HCT116 (cell line): ENCODE data around the gene DRAXIN. TPM values are rescaled to one million over a fixed set of nuclear protein-coding genes. Genes with fewer than 3 reads are reported as not detected.

ENCODE experiments used
- ATAC-seq: fragments of 200-7000 bp; cut with Tn5 transposase; 2 replicates; pipeline ENCODE4 v1.9.1; 2020; ENCODE audit warnings: mild to moderate bottlenecking, moderate library complexity
- BruUV-seq: library from RNA; stranded (reverse); fragments of 400-500 nt; replicated peaks from 2 replicates; lab custom pipeline; 2021; lab: Mats Ljungman, UMichigan
- CTCF ChIA-PET: fragments of 300-600 bp; sonication (Branson Sonifier 250); formaldehyde crosslinking; loops from one replicate; lab custom pipeline; 2021; ENCODE audit warnings: antibody characterized with exemption; lab: Charles Lee
- POLR2A ChIA-PET: fragments of 300-600, 350-600 bp; sonication (Branson Sonifier 250); formaldehyde crosslinking; loops from one replicate; lab custom pipeline; 2021; ENCODE audit warnings: antibody characterized with exemption; lab: Charles Lee
- RAD21 ChIA-PET, 2 experiments: fragments of 300-600 bp; sonication (Branson Sonifier 250); formaldehyde crosslinking; loops; one replicate each; lab custom pipeline; 2023; ENCODE audit warnings: low total read pairs in 2 of 2; ENCODE audit not compliant: uncharacterized antibody in 2 of 2, unreplicated experiment in 2 of 2, low non-redundant PET in 1 of 2; lab: Charles Lee
- DNase-seq: peaks from one replicate; pipeline ENCODE4 v3.0.0-alpha.2; 2010; ENCODE audit warnings: low read depth, low spot score
- H2AFZ ChIP-seq: fragments of 200-600 bp; shearing (Covaris generic), sonication (generic); 2 replicates; pipeline ENCODE4 v1.6.1; 2017; ENCODE audit warnings: low read depth, mixed run types, mixed read lengths, antibody characterized with exemption, low read length; ENCODE audit not compliant: poor library complexity, severe bottlenecking
- H3K27ac ChIP-seq: 2 replicates; pipeline ENCODE4 v1.5.1; 2012; ENCODE audit warnings: low read depth, low read length
- H3K27me3 ChIP-seq: fragments of 200-600 bp; sonication (generic); 2 replicates; pipeline ENCODE4 v1.6.1; 2016; ENCODE audit warnings: mixed run types, low read length, mixed read lengths; ENCODE audit not compliant: insufficient read depth
- H3K36me3 ChIP-seq, 2 experiments: fragments of 200-500 bp in 1 of 2; fragments of 200-600 bp in 1 of 2; sonication (Bioruptor generic) in 1 of 2; sonication (generic) in 1 of 2; 2 replicates each; pipeline versions ENCODE4 v1.5.1 to v1.6.1; 2014 to 2016; ENCODE audit warnings: low read length in 2 of 2, inconsistent platforms in 1 of 2, mixed read lengths in 1 of 2, mixed run types in 1 of 2; ENCODE audit not compliant: insufficient read depth in 2 of 2, control insufficient read depth in 1 of 2
- H3K4me1 ChIP-seq, 2 experiments: fragments of 200-600 bp in 1 of 2; sonication (generic) in 1 of 2; 2 replicates each; pipeline versions ENCODE4 v1.5.1 to v1.6.1; 2012 to 2017; ENCODE audit warnings: low read length in 2 of 2, inconsistent platforms in 1 of 2, mild to moderate bottlenecking in 1 of 2, mixed read lengths in 1 of 2, mixed run types in 1 of 2, moderate library complexity in 1 of 2; ENCODE audit not compliant: insufficient read depth in 2 of 2, control insufficient read depth in 1 of 2
- H3K4me2 ChIP-seq: fragments of 200-600 bp; sonication (generic); 2 replicates; pipeline ENCODE4 v1.6.1; 2017; ENCODE audit warnings: mixed run types, low read length, mixed read lengths
- H3K4me3 ChIP-seq, 2 experiments: fragments of 200-600 bp in 1 of 2; sonication (generic) in 1 of 2; replicated peaks in 1 of 2; 2 replicates each; pipeline ENCODE4 v1.5.1; 2011 to 2016; ENCODE audit warnings: low read length in 2 of 2, control low read depth in 1 of 2, low read depth in 1 of 2, mild to moderate bottlenecking in 1 of 2, mixed read lengths in 1 of 2, mixed run types in 1 of 2
- H3K79me2 ChIP-seq: fragments of 200-600 bp; sonication (generic); 2 replicates; pipeline ENCODE4 v1.6.1; 2017; ENCODE audit warnings: mild to moderate bottlenecking, mixed run types, low read length, moderate library complexity, mixed read lengths; ENCODE audit not compliant: insufficient read depth
- H3K9ac ChIP-seq: fragments of 200-600 bp; sonication (generic); 2 replicates; pipeline ENCODE4 v1.6.1; 2016; ENCODE audit warnings: low read length, mixed read lengths
- H3K9me2 ChIP-seq: fragments of 200-600 bp; sonication (generic), shearing (Covaris generic); 2 replicates; pipeline ENCODE4 v1.6.1; 2017; ENCODE audit warnings: mixed run types, mild to moderate bottlenecking, moderate library complexity; ENCODE audit not compliant: insufficient read depth
- H3K9me3 ChIP-seq, 2 experiments: fragments of 200-500 bp in 1 of 2; fragments of 200-600 bp in 1 of 2; sonication (Bioruptor generic) in 1 of 2; sonication (generic) in 1 of 2; 2 replicates each; pipeline ENCODE4 v1.6.1; 2014 to 2017; ENCODE audit warnings: low read length in 2 of 2, mixed read lengths in 2 of 2, inconsistent platforms in 1 of 2, low read depth in 1 of 2, mild to moderate bottlenecking in 1 of 2, mixed run types in 1 of 2, moderate library complexity in 1 of 2; ENCODE audit not compliant: control insufficient read depth in 1 of 2, insufficient read depth in 1 of 2
- H4K20me1 ChIP-seq: fragments of 200-600 bp; sonication (generic), shearing (Covaris generic); 2 replicates; pipeline ENCODE4 v1.6.1; 2017; ENCODE audit warnings: mixed run types, mild to moderate bottlenecking, moderate library complexity; ENCODE audit not compliant: insufficient read depth
- CEBPB ChIP-seq: IDR thresholded peaks from 2 replicates; pipeline ENCODE4 v1.6.1; 2012; ENCODE audit warnings: low read depth
- ELF1 ChIP-seq: IDR thresholded peaks from 2 replicates; pipeline ENCODE4 v1.6.1; 2012; ENCODE audit warnings: low read depth, borderline replicate concordance
- EZH2phosphoT487 ChIP-seq: fragments of 200-600 bp; IDR thresholded peaks from 2 replicates; pipeline ENCODE4 v1.6.1; 2018; ENCODE audit warnings: antibody characterized with exemption, borderline replicate concordance
- FOSL1 ChIP-seq: IDR thresholded peaks from 2 replicates; pipeline ENCODE4 v1.6.1; 2012; ENCODE audit warnings: low read depth
- JUND ChIP-seq: IDR thresholded peaks from 2 replicates; pipeline ENCODE4 v1.6.1; 2012
- SRF ChIP-seq: IDR thresholded peaks from 2 replicates; pipeline ENCODE4 v1.6.1; 2012; ENCODE audit warnings: low read depth
- ZFX ChIP-seq: fragments of 450-650 bp; IDR thresholded peaks from 2 replicates; pipeline ENCODE4 v1.6.1; 2017
- intact Hi-C: fragments of 100-400 bp; cut with micrococcal nuclease; formaldehyde crosslinking; loops from 2 replicates; pipeline ENCODE4 v1.10.0; 2022
- total RNA-seq: library from RNA; stranded (reverse); gene quantifications from one replicate; pipeline ENCODE4 v1.2.1, GENCODE V29; 2021; ENCODE audit not compliant: unreplicated experiment
- TF ChIP-seq, protein P1 (sequence below): IDR thresholded peaks from 2 replicates; pipeline ENCODE4 v1.6.1; 2012; ENCODE audit warnings: low read depth
- TF ChIP-seq, protein P2 (sequence below): IDR thresholded peaks from 2 replicates; pipeline ENCODE4 v1.6.1; 2012

The DRAXIN gene
- total RNA-seq, 1 experiment from 2014 or later, result 0.47 TPM

DNA sequence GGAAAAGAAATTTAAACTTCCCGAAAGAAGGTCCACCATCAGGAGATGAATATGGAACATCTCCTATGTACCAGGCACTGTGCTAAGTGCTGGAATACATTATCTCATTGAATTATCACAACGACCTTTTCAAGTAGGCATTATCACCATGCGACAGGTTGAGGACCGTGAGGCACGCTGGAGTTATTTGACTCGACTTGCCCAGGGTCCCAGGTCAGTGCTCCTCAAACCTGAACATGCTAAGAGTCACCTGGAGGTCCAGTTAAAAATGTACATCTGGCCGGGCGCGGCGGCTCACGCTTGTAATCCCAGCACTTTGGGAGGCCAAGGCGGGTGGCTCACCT lies 28.5 kb downstream of the DRAXIN start:
- peak overlapping the region; percentile 51 for H3K4me2 ChIP-seq
- no peaks in the 10 kb centered on the region for H3K9me3 ChIP-seq
- RAD21 ChIA-PET, result interaction anchor here (0.6 to 1.9 kb wide), 5 partner anchors 30 to 70 kb away, joined by 3 to 10 read pairs (median 4); partner anchors contain the start of gene FBXO6 (in 1 of the 2)
- CTCF ChIA-PET, result interaction anchor here (0.7 to 1.6 kb wide), 9 partner anchors 9 to 74 kb away, joined by 3 to 17 read pairs (median 6); partner anchors contain the start of genes FBXO6 and MAD2L2
- no peaks in the 10 kb centered on the region for H3K36me3 ChIP-seq
- no peaks in the 10 kb centered on the region for H3K79me2 ChIP-seq
- no peaks in the 10 kb centered on the region for H3K27me3 ChIP-seq
- H3K4me3 ChIP-seq, result no peak overlapping the region
- ATAC-seq (peak; percentile 36), DNase-seq (no peak)
- no TSS peak for BruUV-seq
- no peak overlapping the region for H3K27ac ChIP-seq
- peaks cover 0 to 16% of the 10 kb centered on the region in 2 experiments; a peak in 2 of 4 replicates for H3K4me1 ChIP-seq
- TF ChIP-seq JUND (no peak), EZH2phosphoT487 (no peak), SRF (no peak), ZFX (no peak), ELF1 (no peak), CEBPB (no peak), FOSL1 (no peak)
- TF ChIP-seq, protein P1, sequence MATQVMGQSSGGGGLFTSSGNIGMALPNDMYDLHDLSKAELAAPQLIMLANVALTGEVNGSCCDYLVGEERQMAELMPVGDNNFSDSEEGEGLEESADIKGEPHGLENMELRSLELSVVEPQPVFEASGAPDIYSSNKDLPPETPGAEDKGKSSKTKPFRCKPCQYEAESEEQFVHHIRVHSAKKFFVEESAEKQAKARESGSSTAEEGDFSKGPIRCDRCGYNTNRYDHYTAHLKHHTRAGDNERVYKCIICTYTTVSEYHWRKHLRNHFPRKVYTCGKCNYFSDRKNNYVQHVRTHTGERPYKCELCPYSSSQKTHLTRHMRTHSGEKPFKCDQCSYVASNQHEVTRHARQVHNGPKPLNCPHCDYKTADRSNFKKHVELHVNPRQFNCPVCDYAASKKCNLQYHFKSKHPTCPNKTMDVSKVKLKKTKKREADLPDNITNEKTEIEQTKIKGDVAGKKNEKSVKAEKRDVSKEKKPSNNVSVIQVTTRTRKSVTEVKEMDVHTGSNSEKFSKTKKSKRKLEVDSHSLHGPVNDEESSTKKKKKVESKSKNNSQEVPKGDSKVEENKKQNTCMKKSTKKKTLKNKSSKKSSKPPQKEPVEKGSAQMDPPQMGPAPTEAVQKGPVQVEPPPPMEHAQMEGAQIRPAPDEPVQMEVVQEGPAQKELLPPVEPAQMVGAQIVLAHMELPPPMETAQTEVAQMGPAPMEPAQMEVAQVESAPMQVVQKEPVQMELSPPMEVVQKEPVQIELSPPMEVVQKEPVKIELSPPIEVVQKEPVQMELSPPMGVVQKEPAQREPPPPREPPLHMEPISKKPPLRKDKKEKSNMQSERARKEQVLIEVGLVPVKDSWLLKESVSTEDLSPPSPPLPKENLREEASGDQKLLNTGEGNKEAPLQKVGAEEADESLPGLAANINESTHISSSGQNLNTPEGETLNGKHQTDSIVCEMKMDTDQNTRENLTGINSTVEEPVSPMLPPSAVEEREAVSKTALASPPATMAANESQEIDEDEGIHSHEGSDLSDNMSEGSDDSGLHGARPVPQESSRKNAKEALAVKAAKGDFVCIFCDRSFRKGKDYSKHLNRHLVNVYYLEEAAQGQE, result no peak
- TF ChIP-seq, protein P2, sequence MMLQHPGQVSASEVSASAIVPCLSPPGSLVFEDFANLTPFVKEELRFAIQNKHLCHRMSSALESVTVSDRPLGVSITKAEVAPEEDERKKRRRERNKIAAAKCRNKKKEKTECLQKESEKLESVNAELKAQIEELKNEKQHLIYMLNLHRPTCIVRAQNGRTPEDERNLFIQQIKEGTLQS, result no peak
- intact Hi-C loops, result no loop called here
- no peaks in the 10 kb centered on the region for H3K9me2 ChIP-seq
- POLR2A ChIA-PET, result interaction anchor here (1.4 kb wide), 1 partner anchor 56 kb away, joined by 6 read pairs; the partner anchor contains the start of gene FBXO6
- H2AFZ ChIP-seq, result peak overlapping the region; percentile 78
- no peak overlapping the region for H3K9ac ChIP-seq
- H4K20me1 ChIP-seq, result no peaks in the 10 kb centered on the region
